NCI-H1092 (cell line): ENCODE data around the gene BOD1.

Source experiments
- DNase-seq: peaks from one replicate; lab custom pipeline; 2025; lab: John Stamatoyannopoulos, UW

The BOD1 gene

GRCh38 chr5:173616577-173617118 is at the start of gene BOD1:
BOD1 (minus strand) TSS chr5:173616650; CDS start chr5:173616436, 214 bp downstream.
- DNase-seq, result peak; percentile 95

GRCh38 chr5:173665326-173665725 is 48.9 kb upstream of the BOD1 start:
- DNase-seq, result no peak

DNA sequence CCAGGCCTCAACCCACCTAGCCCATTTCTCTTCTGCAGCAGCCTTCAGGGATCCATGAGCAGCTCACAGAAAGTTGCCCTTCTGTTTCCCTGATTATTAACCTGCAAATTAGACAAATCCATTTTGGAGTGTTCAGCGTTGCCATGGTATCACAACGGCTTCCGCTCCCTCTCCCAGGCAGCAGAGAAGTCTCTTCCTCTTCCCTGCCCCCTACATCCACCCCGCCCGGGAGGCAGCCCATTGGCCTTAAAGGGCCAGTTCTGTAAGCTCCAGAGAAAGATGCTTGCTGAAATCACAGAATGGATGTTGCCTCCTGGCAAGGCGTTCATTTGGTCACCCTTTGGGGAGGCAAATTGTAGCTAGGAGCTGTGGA is 47.7 kb upstream of the BOD1 start:
- no peak for DNase-seq

DNA sequence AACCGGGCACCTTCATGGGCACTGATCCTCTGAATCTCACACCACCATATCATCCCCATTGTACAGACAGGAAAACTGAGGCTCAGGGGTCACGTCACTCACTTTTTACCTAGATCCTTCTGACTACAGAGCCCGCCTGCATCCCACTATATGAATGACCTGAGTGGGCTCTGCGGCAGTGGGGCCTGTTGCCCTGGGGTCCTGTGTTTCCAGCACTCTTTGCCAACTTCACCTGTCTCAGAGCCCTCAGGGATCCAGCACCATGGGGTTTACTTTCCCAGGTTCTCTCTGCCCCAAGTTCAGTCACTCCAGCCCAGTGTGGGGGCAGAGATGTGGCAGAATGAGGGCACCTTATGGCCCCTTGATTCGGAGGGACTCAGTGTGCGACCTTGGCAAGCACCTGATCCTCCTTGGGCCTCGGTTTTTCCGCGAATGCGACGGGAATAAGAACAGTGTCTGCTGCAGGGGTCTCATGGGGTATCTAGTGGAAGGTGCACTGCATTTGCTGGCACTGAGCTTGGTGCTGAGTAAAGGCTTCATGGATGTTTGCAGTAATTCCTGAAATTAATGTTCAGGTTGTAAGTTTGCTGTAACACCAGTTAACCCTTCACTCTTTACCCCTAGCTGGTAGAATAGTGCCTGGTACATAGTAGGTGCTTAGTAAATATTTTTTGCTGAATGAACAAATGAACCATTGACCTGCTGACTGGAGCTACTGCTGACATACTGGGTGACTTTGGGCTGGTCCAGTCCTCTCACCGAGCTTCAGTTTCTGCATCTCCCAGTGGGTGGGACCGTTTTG is 47.1 kb upstream of the BOD1 start:
- DNase-seq, result no peak

DNA sequence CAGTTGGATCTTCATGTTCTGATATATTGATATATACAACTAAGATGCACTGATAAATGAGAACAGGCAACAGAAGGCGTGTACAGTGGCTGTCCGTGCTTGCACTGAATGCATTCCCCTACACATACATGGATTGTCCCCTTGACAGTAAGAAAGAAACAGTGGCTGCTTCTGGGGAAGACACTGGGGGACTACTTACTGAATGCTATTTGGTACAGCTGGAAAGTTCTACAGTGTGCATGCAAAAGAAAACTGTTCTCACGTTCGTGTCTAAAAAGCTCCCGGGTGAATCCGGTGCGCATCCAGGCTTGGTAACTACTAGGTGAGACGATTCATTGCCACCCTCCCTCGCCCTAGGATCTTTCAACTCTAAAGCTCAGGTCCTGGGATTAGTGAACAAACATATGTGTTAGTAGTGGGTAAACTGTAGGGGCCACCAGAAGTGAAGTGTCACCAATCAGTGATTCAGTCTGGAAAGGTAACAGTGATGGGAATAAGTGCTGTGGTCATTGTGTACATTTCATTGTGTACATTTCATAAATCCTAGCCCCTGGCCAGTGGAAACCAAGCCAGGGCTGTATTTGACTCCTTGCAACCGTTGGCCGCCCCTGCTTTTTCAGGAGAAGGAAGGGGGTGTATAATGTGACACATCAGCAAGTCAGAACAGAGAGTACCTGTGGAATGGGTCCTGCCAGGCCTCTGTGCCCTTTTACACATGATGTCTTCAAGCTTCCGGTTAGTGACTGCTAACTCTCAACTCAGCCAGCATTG is 46.3 kb upstream of the BOD1 start:
- DNase-seq, result no peak

GRCh38 chr5:173660481-173661280 is 44.2 kb upstream of the BOD1 start:
- no peak for DNase-seq

DNA sequence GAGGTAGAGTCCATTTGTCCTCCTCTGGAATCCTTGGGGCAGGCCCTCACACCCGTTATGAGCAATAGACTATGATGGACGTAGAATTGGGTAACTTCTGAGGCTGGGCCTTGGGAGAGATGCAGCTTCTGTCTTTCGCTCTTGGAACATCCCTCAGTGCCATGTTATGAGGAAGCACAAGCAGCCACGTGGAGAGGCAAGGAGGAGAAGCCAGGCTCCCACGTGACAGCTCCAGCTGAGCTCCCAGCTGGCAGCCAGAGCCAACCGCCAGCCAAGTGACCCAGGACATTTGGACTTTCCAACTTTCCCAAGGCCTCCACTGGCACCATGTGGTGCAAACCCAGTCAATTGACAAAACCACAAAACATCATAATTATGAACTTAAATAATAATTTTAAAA is 43.0 kb upstream of the BOD1 start:
- DNase-seq, result no peak

DNA sequence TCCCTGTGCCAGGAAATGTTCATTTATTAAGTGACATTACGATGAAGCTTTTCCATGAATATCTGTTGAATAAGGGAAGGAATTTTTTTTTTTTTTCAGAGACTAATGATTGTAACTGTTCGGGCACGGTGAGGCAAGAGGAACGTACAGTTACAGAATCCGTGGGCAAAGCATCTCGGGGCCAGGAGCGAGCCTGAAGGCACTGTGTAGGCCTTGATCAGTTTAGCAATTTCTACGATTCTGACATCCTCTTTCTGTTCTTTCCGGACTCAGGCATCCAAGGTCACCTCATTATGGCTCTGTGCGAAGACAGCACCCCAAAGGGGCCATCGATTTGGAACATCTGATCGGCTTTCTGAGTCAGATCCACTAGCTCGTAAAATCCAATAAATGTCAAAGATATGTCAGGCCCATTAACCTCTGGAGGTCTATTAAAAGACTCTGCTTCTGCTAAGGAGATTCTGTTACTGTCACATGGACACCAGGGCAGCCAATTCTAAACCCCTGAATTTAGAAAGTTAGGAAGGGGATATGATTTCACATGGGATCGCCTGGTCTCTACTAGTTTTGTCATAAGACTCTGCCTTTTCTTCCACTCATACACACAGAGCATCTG is 41.4 kb upstream of the BOD1 start:
- no peak for DNase-seq

- DNase-seq, result no peak
Observed at GRCh38 chr5:173655196-173655797, 38.8 kb upstream of the BOD1 start.

DNA sequence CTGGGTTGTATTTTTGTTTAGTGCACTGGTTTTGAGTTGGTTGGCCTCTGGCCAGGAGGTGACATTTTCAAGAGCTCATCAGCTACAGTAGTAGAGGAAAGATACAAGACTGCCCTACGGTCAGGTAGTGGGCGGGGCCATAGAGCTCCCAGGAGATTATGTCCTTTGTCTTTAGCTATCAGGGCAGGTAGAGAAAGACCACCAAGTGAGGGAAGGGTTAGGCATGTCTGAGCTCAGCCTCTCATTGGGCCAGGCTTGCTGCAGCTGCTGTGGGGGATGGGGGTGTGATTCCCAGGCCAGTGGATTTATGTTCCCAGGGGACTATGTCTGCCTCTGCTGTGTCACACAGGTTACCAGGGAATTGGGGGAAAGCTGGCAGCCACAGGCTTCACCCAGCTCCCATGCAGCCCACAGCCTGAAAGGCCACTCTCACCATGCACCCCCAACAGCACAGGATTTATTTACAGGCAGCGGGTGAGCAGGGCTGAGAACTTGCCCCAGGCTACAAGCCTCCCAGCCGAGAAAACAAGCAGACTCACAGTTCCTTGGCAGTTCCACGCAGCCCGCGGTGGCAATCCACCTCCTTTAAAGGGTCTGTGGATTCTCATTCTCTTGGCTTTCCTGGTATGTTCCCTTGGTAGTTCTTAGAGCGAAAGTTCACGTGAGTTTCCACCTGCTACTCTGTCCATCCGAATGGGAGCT is 37.5 kb upstream of the BOD1 start:
- no peak for DNase-seq

DNA sequence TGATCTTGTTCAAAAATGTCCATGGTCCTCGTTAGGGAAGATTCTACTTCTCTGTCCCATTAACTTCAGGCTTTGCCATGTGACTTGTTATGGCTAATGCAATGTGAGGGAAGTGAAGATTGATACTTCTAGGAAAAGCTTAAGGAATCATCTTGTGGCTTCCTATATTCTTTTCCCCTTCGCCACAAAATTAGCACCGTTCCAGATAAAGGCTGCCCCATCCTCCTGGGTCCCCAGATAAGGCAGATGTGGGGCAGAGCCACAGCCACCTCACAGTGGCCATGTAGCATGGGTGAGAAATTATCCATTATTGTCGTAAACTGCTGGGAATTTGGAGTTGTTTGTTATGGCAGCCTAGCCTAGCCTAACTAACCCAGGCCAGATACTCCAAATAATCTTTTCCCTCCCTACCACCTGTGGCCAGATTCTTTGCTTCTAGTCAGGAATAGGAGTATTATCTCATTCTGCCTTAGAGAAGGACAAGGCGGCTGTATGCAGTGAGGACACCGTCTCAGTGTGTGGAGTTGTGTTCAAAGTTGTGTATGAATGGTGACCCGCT is 31.9 kb upstream of the BOD1 start:
- DNase-seq, result no peak

- no peak for DNase-seq
Observed at GRCh38 chr5:173646692-173647091, 30.2 kb upstream of the BOD1 start.

DNA sequence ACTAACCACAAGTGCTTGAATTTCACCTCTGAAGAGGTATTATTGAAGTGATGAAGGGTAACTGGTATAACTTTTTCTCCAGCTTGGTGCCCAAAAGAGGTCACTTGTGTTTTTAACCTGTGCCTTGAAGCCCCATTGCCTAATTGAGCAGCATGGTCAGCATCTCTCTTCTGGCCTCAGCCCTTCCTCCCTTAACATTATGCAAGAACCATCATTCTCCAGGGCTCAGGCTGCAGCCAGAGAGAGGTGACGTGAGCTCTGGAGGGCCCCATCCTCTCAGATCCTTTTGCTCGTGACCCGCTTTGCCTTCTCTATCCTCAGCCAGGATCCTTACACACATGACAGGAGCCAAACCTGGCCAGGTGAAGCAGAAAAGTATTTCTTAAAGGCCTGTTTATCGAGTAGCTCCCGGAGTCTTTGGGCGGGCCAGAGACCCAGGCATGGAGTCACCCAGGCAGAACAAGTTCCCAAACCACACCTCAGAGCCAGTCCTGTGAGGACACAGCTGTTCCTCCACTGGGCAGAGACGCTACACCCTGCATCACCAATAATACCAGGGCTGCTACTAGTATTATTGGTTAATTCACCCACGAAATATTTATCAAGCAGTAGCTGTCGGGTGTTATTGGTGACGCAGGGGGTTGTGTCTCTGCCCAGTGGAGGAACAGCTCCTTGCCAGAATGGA is 29.6 kb upstream of the BOD1 start:
- no peak for DNase-seq

- DNase-seq, result no peak
Observed at GRCh38 chr5:173645437-173645807, 29.0 kb upstream of the BOD1 start.

DNA sequence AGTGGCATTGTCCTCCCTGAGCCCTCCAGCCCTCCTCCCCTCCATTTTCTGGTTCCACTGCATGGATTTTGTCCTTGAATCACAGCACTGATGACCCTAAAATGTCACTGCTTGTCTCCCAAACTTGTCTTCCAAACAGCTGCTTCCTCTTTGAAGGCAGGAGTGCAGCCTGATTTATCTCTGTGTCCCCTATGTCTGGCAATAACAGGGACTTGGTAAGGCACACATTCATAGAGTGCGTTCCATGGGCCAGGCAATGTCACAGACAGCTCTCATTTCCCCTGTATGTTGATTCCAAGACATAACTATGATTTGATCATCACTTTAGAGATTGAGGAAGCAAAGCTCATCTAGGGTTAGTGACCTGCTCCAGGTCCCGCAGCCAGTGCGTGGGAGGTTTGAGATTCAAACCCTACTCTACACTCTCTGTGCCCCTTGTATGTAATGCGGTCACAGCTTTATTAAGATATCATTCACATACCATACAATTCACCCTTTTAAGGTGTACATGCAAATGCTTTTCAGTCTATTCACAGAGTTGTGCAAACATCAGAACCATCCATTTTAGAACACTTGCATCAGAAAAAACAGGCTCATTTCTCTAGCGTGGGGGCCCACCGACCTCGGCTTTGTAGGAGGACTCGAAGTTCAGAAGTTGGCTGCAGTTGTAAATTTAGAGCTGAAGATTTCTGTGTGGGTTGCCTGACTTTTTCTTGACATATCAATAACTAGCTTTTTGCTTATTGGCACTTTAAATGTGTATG is 28.4 kb upstream of the BOD1 start:
- DNase-seq, result no peak

DNA sequence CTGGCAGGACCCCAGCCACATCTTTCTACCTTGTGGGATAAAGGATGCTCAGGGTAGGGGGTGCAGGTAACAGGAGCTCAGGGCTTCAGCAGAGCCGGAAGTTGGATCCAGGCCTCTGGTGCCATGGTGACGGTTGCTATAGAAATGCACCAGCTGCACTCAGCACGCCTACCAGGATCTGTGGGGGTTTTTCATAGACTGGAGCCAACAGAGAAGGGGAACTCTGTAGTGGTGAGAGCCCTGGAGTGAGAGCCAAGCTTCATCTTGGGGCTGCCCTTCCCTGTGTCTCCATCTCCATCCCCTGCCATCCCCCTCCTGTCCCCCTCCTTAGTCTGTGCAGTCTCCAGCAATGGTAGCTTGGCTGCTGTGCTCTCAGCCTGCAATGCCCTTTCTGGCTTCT is 27.5 kb upstream of the BOD1 start:
- peak; percentile 75 for DNase-seq

DNA sequence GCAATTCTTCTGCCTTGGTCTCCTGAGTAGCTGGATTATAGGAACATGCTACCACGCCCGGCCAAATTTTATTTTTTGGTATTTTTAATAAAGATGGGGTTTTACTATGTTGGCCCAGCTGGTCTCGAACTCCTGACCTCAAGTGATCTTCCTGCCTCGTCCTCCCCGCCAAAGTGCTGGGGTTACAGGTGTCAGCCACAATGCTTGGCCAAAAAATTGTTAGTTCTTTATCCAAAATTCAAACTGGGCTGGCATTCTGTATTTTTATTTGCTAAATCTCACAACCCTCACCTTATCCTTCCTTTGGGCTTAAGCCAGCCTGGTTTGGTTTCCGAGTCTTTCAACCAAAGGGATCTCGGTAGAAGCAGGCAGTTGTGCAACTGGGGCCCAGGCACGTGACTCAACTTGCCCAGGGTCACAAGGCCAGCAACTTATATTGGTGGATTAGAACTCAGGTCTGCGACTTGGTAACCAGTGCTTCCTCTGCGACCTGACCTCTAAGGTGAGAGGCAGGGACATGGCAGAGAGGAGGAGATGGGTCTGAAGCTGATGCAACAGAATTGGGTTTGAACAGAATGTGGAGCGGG is 26.5 kb upstream of the BOD1 start:
- no peak for DNase-seq

GRCh38 chr5:173642191-173642816 is 25.9 kb upstream of the BOD1 start:
- DNase-seq, result no peak
